Right ventricle myocardium superior (tissue), 1 donor: ENCODE data around the gene AHDC1. TPM values are rescaled to one million over a fixed set of nuclear protein-coding genes. Genes with fewer than 3 reads are reported as not detected.

Experiments
- ATAC-seq: fragments of 200-7000 bp; cut with Tn5 transposase; one replicate; pipeline ENCODE4 v1.9.1; 2020; ENCODE audit warnings: mild to moderate bottlenecking; ENCODE audit not compliant: poor library complexity
- DNase-seq: peaks from one replicate; pipeline ENCODE4 v3.0.0-alpha.2; 2020
- intact Hi-C: fragments of 100-400 bp; cut with DNase I; formaldehyde crosslinking; loops from one replicate; pipeline ENCODE4 v1.11.2; 2022
- total RNA-seq: library from RNA; stranded (reverse); fragmentation: NEBNext Ultra II Directional; extraction: Animal tissue kit (Norgen Biotek cat#: 25700); gene quantifications from one replicate; pipeline ENCODE4 v1.2.1, GENCODE V29; 2021
- donor health status: DM: no; HTN: yes; CAD: no; lungs with severe emphysema.

AHDC1 gene
- total RNA-seq, 1 donor from 2014 or later: 47.4 TPM

DNA sequence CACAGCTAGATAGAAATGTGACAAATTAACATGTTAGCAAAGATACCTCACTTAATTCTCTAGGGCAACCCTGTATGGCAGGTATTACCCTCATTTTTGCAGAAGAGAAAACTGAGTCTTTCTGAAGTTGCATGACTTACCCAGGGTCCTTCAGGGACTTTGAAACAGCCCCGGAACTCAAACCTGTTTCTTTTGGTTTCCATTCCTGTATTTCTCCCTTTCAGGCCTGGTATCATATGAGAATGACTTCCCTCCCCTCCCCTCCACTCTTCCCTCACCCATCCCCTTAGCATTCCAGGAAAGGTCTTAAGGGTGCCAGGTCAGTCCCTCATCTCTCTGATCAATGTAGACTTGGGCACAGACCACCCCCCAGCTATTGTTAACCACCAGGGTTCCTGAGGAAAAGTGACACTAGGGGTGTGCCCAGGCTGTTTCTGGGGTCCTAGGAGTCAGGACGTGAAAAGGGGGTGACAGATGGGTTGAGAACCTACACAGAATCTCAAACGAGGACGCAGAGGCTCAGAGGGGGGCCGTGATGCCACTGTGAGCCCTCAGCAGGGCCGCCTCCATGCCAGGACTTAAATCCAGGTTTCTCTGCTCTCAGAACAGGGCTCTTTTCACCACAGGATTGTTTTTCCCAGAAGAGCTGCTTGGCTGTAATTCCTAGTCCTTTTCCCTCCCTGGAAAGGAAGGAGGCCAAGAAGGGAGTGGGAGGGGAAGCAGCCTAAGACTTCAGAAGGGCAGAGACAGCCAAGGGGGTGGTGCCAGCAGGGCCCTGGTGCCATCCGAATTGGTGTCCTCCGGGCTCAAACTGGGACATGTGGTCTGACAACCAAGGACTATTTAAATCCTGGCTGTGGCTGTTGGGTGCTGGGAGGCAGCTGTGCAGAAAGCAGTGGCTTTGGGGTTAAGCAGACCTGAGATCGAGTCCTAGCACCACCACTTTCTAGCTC is 111.9 kb downstream of the AHDC1 start:
- intact Hi-C loops: no loop called here
- no peak for ATAC-seq

DNA sequence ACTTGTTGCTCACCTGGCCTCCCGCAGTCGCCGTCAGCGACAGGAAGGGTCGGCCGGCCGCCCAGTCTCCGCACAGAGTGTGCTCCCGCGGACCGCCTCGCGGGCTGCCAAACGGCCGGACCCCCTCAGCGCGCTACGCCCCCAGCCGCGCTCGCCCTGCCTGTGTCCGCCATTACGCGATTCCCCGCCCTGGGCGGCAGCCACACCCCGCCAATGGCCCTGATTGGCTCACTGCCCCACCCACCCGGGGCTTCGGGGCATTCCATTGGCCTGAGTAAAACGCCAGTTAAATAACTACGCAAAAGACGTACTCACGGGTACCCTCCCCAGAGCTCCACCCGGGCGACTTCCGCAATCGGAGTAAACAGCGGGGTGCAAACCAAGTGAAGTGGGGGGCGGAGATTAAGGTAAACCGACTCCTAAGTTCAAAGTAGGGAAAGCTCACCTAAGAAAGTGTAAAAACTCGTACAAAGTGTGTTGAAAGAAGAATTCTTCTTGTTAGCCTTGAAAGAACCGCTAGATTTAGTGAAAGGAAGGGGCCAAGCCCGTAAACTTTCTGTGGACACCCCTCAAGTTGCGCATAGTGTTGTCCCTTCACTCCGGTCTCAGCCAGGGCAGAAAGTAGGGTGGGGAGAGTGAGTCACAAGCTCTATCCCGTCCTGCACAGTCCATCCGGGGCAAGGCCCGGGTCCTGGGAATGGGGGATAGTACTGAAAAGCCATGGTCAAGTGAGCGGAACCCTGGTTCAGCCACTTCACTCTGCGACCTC is 113.8 kb downstream of the AHDC1 start, which contains the start of gene WASF2:
Gene WASF2, minus strand, starts transcription at position 195 of the 769 bp plus-strand sequence. CDS start 61,277 bp downstream, outside the sequence.
- intact Hi-C loops: loop anchor here (10.0 kb wide), 1 partner anchor 55 kb away; no protein-coding TSS in a partner anchor
- DNase-seq: peak; percentile 98
- ATAC-seq: peak; percentile 96

More for the DNA sequence above, 111.9 kb downstream of the AHDC1 start:
- DNase-seq: peak; percentile 72

GRCh38 chr1:27489501-27489972 is 114.4 kb downstream of the AHDC1 start:
- intact Hi-C loops: loop anchor here (10.0 kb wide), 1 partner anchor 55 kb away; no protein-coding TSS in a partner anchor
- no peak for DNase-seq
- peak; percentile 38 for ATAC-seq

GRCh38 chr1:27487966-27488884 is 115.7 kb downstream of the AHDC1 start:
- no peak for DNase-seq
- no peak for ATAC-seq
- intact Hi-C loops: loop anchor here (10.0 kb wide), 1 partner anchor 53 kb away; no protein-coding TSS in a partner anchor

GRCh38 chr1:27485363-27485762 is 118.6 kb downstream of the AHDC1 start:
- DNase-seq: no peak
- no peak for ATAC-seq
- intact Hi-C loops: loop anchor here (10.0 kb wide), 1 partner anchor 51 kb away; no protein-coding TSS in a partner anchor

Other genes starting within 250 kb of the AHDC1 start
- gene MAP3K6, start 237.2 kb downstream of the AHDC1 start, total RNA-seq: 41.0 TPM
- 15.8 TPM for gene FCN3, start 229.3 kb downstream of the AHDC1 start, total RNA-seq
- gene CD164L2, start 220.8 kb downstream of the AHDC1 start, total RNA-seq: not detected
- gene GPR3, start 211.5 kb downstream of the AHDC1 start, total RNA-seq: 0.24 TPM
- gene WASF2, start 114.0 kb downstream of the AHDC1 start, total RNA-seq: 49.3 TPM
- gene FGR, start 31.0 kb upstream of the AHDC1 start, total RNA-seq: 3.7 TPM
- gene IFI6, start 68.0 kb upstream of the AHDC1 start, total RNA-seq: 29.2 TPM
- 9.8 TPM for gene FAM76A, start 121.8 kb upstream of the AHDC1 start, total RNA-seq
- gene STX12, start 169.1 kb upstream of the AHDC1 start, total RNA-seq: 19.0 TPM
- 21.3 TPM for gene PPP1R8, start 226.6 kb upstream of the AHDC1 start, total RNA-seq